ENCODE measurements around the gene SCUBE3. TPM values are rescaled to one million over a fixed set of nuclear protein-coding genes. Genes with fewer than 3 reads are reported as not detected.
A peak's percentile ranks its signal among the peaks of the same experiment; 100 is the strongest.

Gene SCUBE3
- total RNA-seq, 5 donors from 2014 or later (not counting 1 experiment from before 2014, with no cell fraction given), result 0.03 to 0.14 (median 0.08) TPM; not detected in 1

- ATAC-seq (replicated peaks in 1 of 4), result no peak
- Histone ChIP-seq H3K4me1 (ENCODE audit: control insufficient read depth in 1 of 2, extremely low read depth in 1 of 2, insufficient read depth in 2 of 2, low read length in 2 of 2) (peaks cover 7 to 35% of the 10 kb centered on the region in 2 experiments), H3K27ac (ENCODE audit: low read length) (peak overlapping the region; percentile 97), H3K36me3 (ENCODE audit: control insufficient read depth in 2 of 2, extremely low read depth in 1 of 2, insufficient read depth in 1 of 2, low read length in 1 of 2) (no peaks in the 10 kb centered on the region), H3K4me3 (ENCODE audit: control insufficient read depth in 1 of 2, extremely low read depth in 1 of 2, low read length in 1 of 2) (peak overlapping the region in 1 of 2 donors; percentile 99), H3K9me3 (no peaks in the 10 kb centered on the region), H3K27me3 (replicated peaks in 1 of 2; ENCODE audit: control insufficient read depth in 2 of 2, extremely low read depth in 1 of 2, insufficient read depth in 2 of 2, low read length in 1 of 2) (no peaks in the 10 kb centered on the region)
- H3K4me3 Mint-ChIP-seq, result peak overlapping the region; percentile 83 to 94 (median 89)
- H3K27me3 Mint-ChIP-seq, result no peaks in the 10 kb centered on the region
- peak overlapping the region; percentile 90 to 92 for H3K27ac Mint-ChIP-seq
- H3K36me3 Mint-ChIP-seq, result no peaks in the 10 kb centered on the region
- H3K4me1 Mint-ChIP-seq, result peaks cover 61 to 66% (median 65%) of the 10 kb centered on the region in 3 donors
- ChIA-PET POLR2A (no interaction called here), CTCF (no interaction called here)
- H3K9me3 Mint-ChIP-seq, result no peaks in the 10 kb centered on the region
- WGBS (ENCODE audit: insufficient coverage), result 100% methylated on average over 2 of the region's 6 CpGs
- DNase-seq, result peak in 1 of 35 experiments; percentile 14
These were observed 47.1 kb downstream of the SCUBE3 start for GRCh38 chr6:35260591-35261570.

GRCh38 chr6:35262596-35262995 lies 48.8 kb downstream of the SCUBE3 start:
- no peak overlapping the region for H3K4me3 Mint-ChIP-seq
- Histone ChIP-seq H3K36me3 (ENCODE audit: control insufficient read depth in 2 of 2, extremely low read depth in 1 of 2, insufficient read depth in 1 of 2, low read length in 1 of 2) (no peaks in the 10 kb centered on the region), H3K4me1 (ENCODE audit: control insufficient read depth in 1 of 2, extremely low read depth in 1 of 2, insufficient read depth in 2 of 2, low read length in 2 of 2) (peaks cover 7 to 35% of the 10 kb centered on the region in 2 experiments), H3K4me3 (ENCODE audit: control insufficient read depth in 1 of 2, extremely low read depth in 1 of 2, low read length in 1 of 2) (no peak overlapping the region), H3K27me3 (replicated peaks in 1 of 2; ENCODE audit: control insufficient read depth in 2 of 2, extremely low read depth in 1 of 2, insufficient read depth in 2 of 2, low read length in 1 of 2) (no peaks in the 10 kb centered on the region), H3K9me3 (no peaks in the 10 kb centered on the region), H3K27ac (ENCODE audit: low read length) (peak overlapping the region; percentile 17)
- ATAC-seq (replicated peaks in 1 of 4) (no peak), DNase-seq (no peak)
- H3K4me1 Mint-ChIP-seq, result peaks cover 65 to 71% (median 67%) of the 10 kb centered on the region in 3 donors
- no peaks in the 10 kb centered on the region for H3K27me3 Mint-ChIP-seq
- whole genome bisulfite sequencing (ENCODE audit: insufficient coverage), result 91% methylated on average over 1 of the region's 2 CpGs
- peak overlapping the region; percentile 44 to 68 for H3K27ac Mint-ChIP-seq
- H3K9me3 Mint-ChIP-seq, result no peaks in the 10 kb centered on the region
- ChIA-PET POLR2A (no interaction called here), CTCF (no interaction called here)
- H3K36me3 Mint-ChIP-seq, result no peaks in the 10 kb centered on the region

GRCh38 chr6:35264550-35265274 lies 51.0 kb downstream of the SCUBE3 start:
- Histone ChIP-seq H3K27ac (ENCODE audit: low read length) (no peak overlapping the region), H3K27me3 (replicated peaks in 1 of 2; ENCODE audit: control insufficient read depth in 2 of 2, extremely low read depth in 1 of 2, insufficient read depth in 2 of 2, low read length in 1 of 2) (no peaks in the 10 kb centered on the region), H3K9me3 (no peaks in the 10 kb centered on the region), H3K36me3 (ENCODE audit: control insufficient read depth in 2 of 2, extremely low read depth in 1 of 2, insufficient read depth in 1 of 2, low read length in 1 of 2) (no peaks in the 10 kb centered on the region), H3K4me1 (ENCODE audit: control insufficient read depth in 1 of 2, extremely low read depth in 1 of 2, insufficient read depth in 2 of 2, low read length in 2 of 2) (peaks cover 7 to 21% of the 10 kb centered on the region in 2 experiments), H3K4me3 (ENCODE audit: control insufficient read depth in 1 of 2, extremely low read depth in 1 of 2, low read length in 1 of 2) (no peak overlapping the region)
- no peaks in the 10 kb centered on the region for H3K9me3 Mint-ChIP-seq
- no peak overlapping the region for H3K4me3 Mint-ChIP-seq
- ATAC-seq (replicated peaks in 1 of 4), result no peak
- no peak for DNase-seq
- POLR2A ChIA-PET, result no interaction called here
- peaks cover 65 to 72% (median 67%) of the 10 kb centered on the region in 3 donors for H3K4me1 Mint-ChIP-seq
- H3K27ac Mint-ChIP-seq, result peak overlapping the region; percentile 2 to 3
- CTCF ChIA-PET, result interaction anchor here in 1 of 2 donors (0.5 kb wide), 1 partner anchor 61 kb away, joined by 4 read pairs; no protein-coding TSS in a partner anchor
- no peaks in the 10 kb centered on the region for H3K27me3 Mint-ChIP-seq
- peaks cover 3% of the 10 kb centered on the region for H3K36me3 Mint-ChIP-seq

- WGBS (ENCODE audit: insufficient coverage), result 100% methylated on average over 2 of the region's 2 CpGs
- Histone ChIP-seq H3K27ac (ENCODE audit: low read length) (no peak overlapping the region), H3K4me1 (ENCODE audit: control insufficient read depth in 1 of 2, extremely low read depth in 1 of 2, insufficient read depth in 2 of 2, low read length in 2 of 2) (peaks cover 2 to 15% of the 10 kb centered on the region in 2 experiments), H3K9me3 (no peaks in the 10 kb centered on the region), H3K36me3 (ENCODE audit: control insufficient read depth in 2 of 2, extremely low read depth in 1 of 2, insufficient read depth in 1 of 2, low read length in 1 of 2) (no peaks in the 10 kb centered on the region), H3K27me3 (replicated peaks in 1 of 2; ENCODE audit: control insufficient read depth in 2 of 2, extremely low read depth in 1 of 2, insufficient read depth in 2 of 2, low read length in 1 of 2) (no peaks in the 10 kb centered on the region), H3K4me3 (ENCODE audit: control insufficient read depth in 1 of 2, extremely low read depth in 1 of 2, low read length in 1 of 2) (no peak overlapping the region)
- no peak overlapping the region for H3K27ac Mint-ChIP-seq
- H3K9me3 Mint-ChIP-seq, result no peaks in the 10 kb centered on the region
- H3K36me3 Mint-ChIP-seq, result peaks cover 3% of the 10 kb centered on the region
- POLR2A ChIA-PET, result no interaction called here
- H3K27me3 Mint-ChIP-seq, result no peaks in the 10 kb centered on the region
- peaks cover 59 to 65% (median 61%) of the 10 kb centered on the region in 3 donors for H3K4me1 Mint-ChIP-seq
- no peak overlapping the region for H3K4me3 Mint-ChIP-seq
- CTCF ChIA-PET, result no interaction called here
- DNase-seq (no peak), ATAC-seq (replicated peaks in 1 of 4) (no peak)
These were observed 51.8 kb downstream of the SCUBE3 start for GRCh38 chr6:35265523-35265922.

- CTCF ChIA-PET, result no interaction called here
- Mint-ChIP-seq H3K27me3 (no peaks in the 10 kb centered on the region), H3K9me3 (no peaks in the 10 kb centered on the region), H3K36me3 (peaks cover 3% of the 10 kb centered on the region), H3K4me1 (peaks cover 43 to 48% (median 45%) of the 10 kb centered on the region in 3 donors), H3K27ac (no peak overlapping the region), H3K4me3 (no peak overlapping the region)
- Histone ChIP-seq H3K36me3 (ENCODE audit: control insufficient read depth in 2 of 2, extremely low read depth in 1 of 2, insufficient read depth in 1 of 2, low read length in 1 of 2) (no peaks in the 10 kb centered on the region), H3K27me3 (replicated peaks in 1 of 2; ENCODE audit: control insufficient read depth in 2 of 2, extremely low read depth in 1 of 2, insufficient read depth in 2 of 2, low read length in 1 of 2) (no peaks in the 10 kb centered on the region), H3K27ac (ENCODE audit: low read length) (no peak overlapping the region), H3K4me1 (ENCODE audit: control insufficient read depth in 1 of 2, extremely low read depth in 1 of 2, insufficient read depth in 2 of 2, low read length in 2 of 2) (peaks cover 0 to 9% of the 10 kb centered on the region in 2 experiments), H3K4me3 (ENCODE audit: control insufficient read depth in 1 of 2, extremely low read depth in 1 of 2, low read length in 1 of 2) (no peak overlapping the region), H3K9me3 (no peaks in the 10 kb centered on the region)
- no peak for ATAC-seq (replicated peaks in 1 of 4)
- WGBS (ENCODE audit: insufficient coverage), result 96% methylated on average over 7 of the region's 8 CpGs
- no peak for DNase-seq
- POLR2A ChIA-PET, result interaction anchor here in 1 of 2 donors (0.6 kb wide), 1 partner anchor 214 kb away, joined by 3 read pairs; no protein-coding TSS in a partner anchor
These were observed 53.7 kb downstream of the SCUBE3 start for GRCh38 chr6:35267446-35267845.

- Histone ChIP-seq H3K27ac (ENCODE audit: low read length) (no peak overlapping the region), H3K4me1 (ENCODE audit: control insufficient read depth in 1 of 2, extremely low read depth in 1 of 2, insufficient read depth in 2 of 2, low read length in 2 of 2) (peaks cover 0 to 8% of the 10 kb centered on the region in 2 experiments), H3K36me3 (ENCODE audit: control insufficient read depth in 2 of 2, extremely low read depth in 1 of 2, insufficient read depth in 1 of 2, low read length in 1 of 2) (no peaks in the 10 kb centered on the region), H3K9me3 (no peaks in the 10 kb centered on the region), H3K27me3 (replicated peaks in 1 of 2; ENCODE audit: control insufficient read depth in 2 of 2, extremely low read depth in 1 of 2, insufficient read depth in 2 of 2, low read length in 1 of 2) (no peaks in the 10 kb centered on the region), H3K4me3 (ENCODE audit: control insufficient read depth in 1 of 2, extremely low read depth in 1 of 2, low read length in 1 of 2) (no peak overlapping the region)
- Mint-ChIP-seq H3K4me3 (no peak overlapping the region), H3K36me3 (peaks cover 3% of the 10 kb centered on the region), H3K27ac (no peak overlapping the region), H3K9me3 (no peaks in the 10 kb centered on the region), H3K27me3 (no peaks in the 10 kb centered on the region), H3K4me1 (peaks cover 38 to 43% (median 40%) of the 10 kb centered on the region in 3 donors)
- DNase-seq (no peak), ATAC-seq (replicated peaks in 1 of 4) (no peak)
- ChIA-PET CTCF (interaction anchor here in 1 of 2 donors (1.1 kb wide), 1 partner anchor 9 kb away, joined by 3 read pairs; no protein-coding TSS in a partner anchor), POLR2A (interaction anchor here in 1 of 2 donors (0.7 kb wide), 1 partner anchor 9 kb away, joined by 4 read pairs; no protein-coding TSS in a partner anchor)
- no CpG with 5 or more reads among the region's 2 CpGs for WGBS (ENCODE audit: insufficient coverage)
These were observed 54.1 kb downstream of the SCUBE3 start for GRCh38 chr6:35267897-35268296.
